Neural progenitor cell (in vitro differentiated cells): ENCODE measurements around the gene UNC5B. TPM values are rescaled to one million over a fixed set of nuclear protein-coding genes. Genes with fewer than 3 reads are reported as not detected.

ENCODE experiments used
- DNase-seq: peaks from one replicate; pipeline ENCODE4 v3.0.0-alpha.2; 2016; ENCODE audit warnings: low spot score
- H2AFZ ChIP-seq: fragments of 200-600 bp; sonication (generic); replicated peaks from 2 replicates; pipeline ENCODE4 v1.6.1; 2016; ENCODE audit warnings: antibody characterized with exemption
- H3F3A ChIP-seq: fragments of 200-600 bp; sonication (generic); 2 replicates; pipeline ENCODE4 v1.6.1; 2016; ENCODE audit warnings: antibody characterized with exemption, low read depth
- H3K27ac ChIP-seq: fragments of 200-600 bp; sonication (generic); 2 replicates; pipeline ENCODE4 v1.5.1; 2016; ENCODE audit warnings: mild to moderate bottlenecking
- H3K27me3 ChIP-seq: fragments of 200-600 bp; sonication (generic); 2 replicates; pipeline ENCODE4 v1.6.1; 2016; ENCODE audit warnings: mild to moderate bottlenecking, moderate library complexity
- H3K36me3 ChIP-seq: fragments of 200-600 bp; sonication (generic); 2 replicates; pipeline ENCODE4 v1.5.1; 2016
- H3K4me1 ChIP-seq: fragments of 200-600 bp; sonication (generic); 2 replicates; pipeline ENCODE4 v1.6.1; 2016; ENCODE audit warnings: mixed run types
- H3K4me2 ChIP-seq: fragments of 200-600 bp; sonication (generic); 2 replicates; pipeline ENCODE4 v1.6.1; 2016
- H3K4me3 ChIP-seq: fragments of 200-600 bp; sonication (generic); 2 replicates; pipeline ENCODE4 v1.5.1; 2016
- H3K79me2 ChIP-seq: fragments of 200-600 bp; sonication (generic); 2 replicates; pipeline ENCODE4 v1.6.1; 2016; ENCODE audit warnings: low read depth
- H3K9ac ChIP-seq: fragments of 200-600 bp; sonication (generic); 2 replicates; pipeline ENCODE4 v1.6.1; 2016
- H3K9me3 ChIP-seq: fragments of 200-600 bp; sonication (generic); 2 replicates; pipeline ENCODE4 v1.5.1; 2016; ENCODE audit warnings: low read depth
- H4K20me1 ChIP-seq: fragments of 200-600 bp; sonication (generic); 2 replicates; pipeline ENCODE4 v1.6.1; 2016; ENCODE audit warnings: low read depth
- H3K27ac Mint-ChIP-seq: 3 replicates; pipeline ENCODE4 v1.8.0; 2021; ENCODE audit warnings: mixed read lengths
- H3K27me3 Mint-ChIP-seq: 2 replicates; pipeline ENCODE4 v1.8.0; 2022; ENCODE audit warnings: low read depth, mild to moderate bottlenecking, inconsistent platforms, moderate library complexity, mixed read lengths; ENCODE audit not compliant: insufficient read depth
- H3K36me3 Mint-ChIP-seq: 3 replicates; pipeline ENCODE4 v1.8.0; 2021; ENCODE audit warnings: mixed read lengths
- H3K4me1 Mint-ChIP-seq: 3 replicates; pipeline ENCODE4 v1.8.0; 2021; ENCODE audit warnings: mixed read lengths
- H3K4me3 Mint-ChIP-seq: 3 replicates; pipeline ENCODE4 v1.8.0; 2021; ENCODE audit warnings: mild to moderate bottlenecking, moderate library complexity, mixed read lengths
- H3K9me3 Mint-ChIP-seq: 3 replicates; pipeline ENCODE4 v1.8.0; 2020; ENCODE audit warnings: mixed read lengths
- CTCF ChIP-seq: fragments of 200-600 bp; sonication (generic); IDR thresholded peaks from 2 replicates; pipeline ENCODE4 v1.5.1; 2017; ENCODE audit warnings: antibody characterized with exemption, mild to moderate bottlenecking
- EZH2 ChIP-seq: fragments of 200-600 bp; sonication (generic); IDR thresholded peaks from 2 replicates; pipeline ENCODE4 v1.6.1; 2017; ENCODE audit warnings: antibody characterized with exemption, mild to moderate bottlenecking, moderate library complexity
- EZH2phosphoT487 ChIP-seq: fragments of 200-600 bp; sonication (generic); IDR thresholded peaks from 2 replicates; pipeline ENCODE4 v1.6.1; 2017; ENCODE audit warnings: antibody characterized with exemption
- total RNA-seq: library from RNA; depleted of rRNA; stranded (reverse); fragments of >200 nt; gene quantifications from 2 replicates; pipeline ENCODE4 v1.2.3, GENCODE V29; 2015; ENCODE audit warnings: low replicate concordance

Gene UNC5B
- total RNA-seq, 1 donor from 2014 or later, result 3.3 TPM

DNA sequence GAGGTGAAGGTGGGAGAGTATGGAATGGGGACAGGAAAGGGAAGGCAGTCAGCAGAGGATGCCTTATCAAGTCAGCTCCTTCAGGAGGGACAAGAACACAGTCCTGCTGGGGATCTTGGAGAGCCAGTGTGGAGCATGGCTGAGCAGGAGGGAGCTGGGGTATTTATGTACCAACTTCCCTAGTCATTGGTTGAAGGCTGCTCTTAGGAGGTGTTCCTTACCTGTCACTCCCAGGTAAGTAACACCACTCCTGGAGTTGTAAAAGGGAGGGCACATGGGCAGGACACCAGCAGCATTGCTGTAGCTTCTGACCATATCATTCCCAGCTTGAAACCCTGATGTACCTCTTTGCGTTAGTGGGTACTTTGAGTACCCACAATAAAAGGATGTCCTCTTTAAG is 136.5 kb downstream of the UNC5B start:
- Mint-ChIP-seq H3K9me3 (no peaks in the 10 kb centered on the region), H3K27me3 (peaks cover 6% of the 10 kb centered on the region), H3K36me3 (no peaks in the 10 kb centered on the region), H3K27ac (no peak overlapping the region), H3K4me1 (peaks cover 30% of the 10 kb centered on the region), H3K4me3 (no peak overlapping the region)
- H3K4me2 ChIP-seq, result no peak overlapping the region
- no peak overlapping the region for H2AFZ ChIP-seq
- H3K9ac ChIP-seq, result no peak overlapping the region
- H4K20me1 ChIP-seq, result no peaks in the 10 kb centered on the region
- H3K27me3 ChIP-seq, result no peaks in the 10 kb centered on the region
- no peaks in the 10 kb centered on the region for H3K36me3 ChIP-seq
- H3K79me2 ChIP-seq, result no peaks in the 10 kb centered on the region
- no peak overlapping the region for H3K4me3 ChIP-seq
- TF ChIP-seq EZH2 (no peak), EZH2phosphoT487 (no peak), CTCF (no peak)
- no peaks in the 10 kb centered on the region for H3K9me3 ChIP-seq
- H3K4me1 ChIP-seq, result peaks cover 18% of the 10 kb centered on the region
- peaks cover 9% of the 10 kb centered on the region for H3F3A ChIP-seq
- H3K27ac ChIP-seq, result no peak overlapping the region
- DNase-seq, result no peak

GRCh38 chr10:71349406-71349805 is 137.0 kb downstream of the UNC5B start:
- no peak for DNase-seq
- H3K36me3 ChIP-seq, result no peaks in the 10 kb centered on the region
- no peaks in the 10 kb centered on the region for H4K20me1 ChIP-seq
- Mint-ChIP-seq H3K4me1 (peaks cover 25% of the 10 kb centered on the region), H3K9me3 (no peaks in the 10 kb centered on the region), H3K36me3 (no peaks in the 10 kb centered on the region), H3K27me3 (peaks cover 6% of the 10 kb centered on the region), H3K4me3 (no peak overlapping the region), H3K27ac (no peak overlapping the region)
- peaks cover 12% of the 10 kb centered on the region for H3K4me1 ChIP-seq
- H3F3A ChIP-seq, result peaks cover 8% of the 10 kb centered on the region
- no peak overlapping the region for H3K4me2 ChIP-seq
- H3K4me3 ChIP-seq, result no peak overlapping the region
- H3K27me3 ChIP-seq, result no peaks in the 10 kb centered on the region
- no peak overlapping the region for H3K9ac ChIP-seq
- H3K9me3 ChIP-seq, result no peaks in the 10 kb centered on the region
- no peak overlapping the region for H3K27ac ChIP-seq
- H2AFZ ChIP-seq, result no peak overlapping the region
- no peak for TF ChIP-seq EZH2
- no peak for TF ChIP-seq EZH2phosphoT487
- TF ChIP-seq CTCF, result no peak
- H3K79me2 ChIP-seq, result no peaks in the 10 kb centered on the region

- Mint-ChIP-seq H3K4me3 (no peak overlapping the region), H3K9me3 (no peaks in the 10 kb centered on the region), H3K4me1 (peaks cover 14% of the 10 kb centered on the region), H3K36me3 (no peaks in the 10 kb centered on the region), H3K27me3 (peaks cover 3% of the 10 kb centered on the region), H3K27ac (no peak overlapping the region)
- no peak for DNase-seq
- TF ChIP-seq EZH2phosphoT487, result no peak
- no peak for TF ChIP-seq CTCF
- no peak for TF ChIP-seq EZH2
- Histone ChIP-seq H3K9ac (no peak overlapping the region), H3K36me3 (no peaks in the 10 kb centered on the region), H3K9me3 (no peaks in the 10 kb centered on the region), H3K4me2 (no peak overlapping the region), H2AFZ (no peak overlapping the region), H3F3A (no peaks in the 10 kb centered on the region), H4K20me1 (no peaks in the 10 kb centered on the region), H3K4me3 (no peak overlapping the region), H3K4me1 (no peaks in the 10 kb centered on the region), H3K27me3 (no peaks in the 10 kb centered on the region), H3K79me2 (no peaks in the 10 kb centered on the region), H3K27ac (no peak overlapping the region)
Observed at GRCh38 chr10:71351087-71351486, 138.7 kb downstream of the UNC5B start.
